ENCODE results near the gene CDHR4.
"Not testable (repeated sequence)": the region's sequence is repeated elsewhere in the genome, so short reads cannot be mapped to it uniquely, and the experiment has no call there.

CDHR4 gene

GRCh38 chr3:49802719-49803464, 3.2 kb upstream of the CDHR4 start, which contains the start of gene INKA1:
INKA1 (plus strand) TSS chr3:49803261; CDS start chr3:49803393, 132 bp downstream.
- DNase-seq = peak; percentile 86

GRCh38 chr3:49801160-49801559, 1.5 kb upstream of the CDHR4 start:
- no peak for DNase-seq

GRCh38 chr3:49799105-49799504, 568 bp downstream of the CDHR4 start:
- DNase-seq = no peak

- no peak for DNase-seq
Measured at GRCh38 chr3:49794926-49795905, 4.5 kb downstream of the CDHR4 start.

- no peak for DNase-seq
Measured at GRCh38 chr3:49794431-49794830, 5.2 kb downstream of the CDHR4 start.

GRCh38 chr3:49793486-49794085, 6.1 kb downstream of the CDHR4 start:
- DNase-seq = no peak

GRCh38 chr3:49792371-49793150, 7.1 kb downstream of the CDHR4 start:
- DNase-seq = no peak

- DNase-seq = no peak
Measured at GRCh38 chr3:49791571-49791970, 8.1 kb downstream of the CDHR4 start.

GRCh38 chr3:49790626-49791411, 8.9 kb downstream of the CDHR4 start:
- no peak for DNase-seq

GRCh38 chr3:49788056-49788455, 11.6 kb downstream of the CDHR4 start:
- DNase-seq = no peak

- no peak for DNase-seq
Measured at GRCh38 chr3:49787536-49787935, 12.1 kb downstream of the CDHR4 start.

GRCh38 chr3:49787182-49787464, 12.6 kb downstream of the CDHR4 start:
- no peak for DNase-seq

GRCh38 chr3:49786357-49787181, 13.1 kb downstream of the CDHR4 start, which contains the start of gene IP6K1:
IP6K1 (minus strand) TSS chr3:49786542; CDS start chr3:49748040, 38,502 bp downstream.
- DNase-seq = peak; percentile 100

- DNase-seq = peak; percentile 16
Measured at GRCh38 chr3:49785565-49786356, 13.9 kb downstream of the CDHR4 start.

GRCh38 chr3:49782277-49782676, 17.4 kb downstream of the CDHR4 start:
- not testable (repeated sequence) for DNase-seq

GRCh38 chr3:49781415-49782199, 18.1 kb downstream of the CDHR4 start:
- DNase-seq = no peak

- not testable (repeated sequence) for DNase-seq
Measured at GRCh38 chr3:49780975-49781365, 18.7 kb downstream of the CDHR4 start.

- DNase-seq = no peak
Measured at GRCh38 chr3:49780080-49780974, 19.3 kb downstream of the CDHR4 start.
